Stimulated activated CD4-positive, alpha-beta T cell treated with anti-CD3 and anti-CD28 coated beads, Interleukin-15, amount 100 ng/mL, for 48 hours (primary cell): ENCODE results near the gene ABCC6.
"Not testable (repeated sequence)": the region's sequence is repeated elsewhere in the genome, so short reads cannot be mapped to it uniquely, and the experiment has no call there.

Experiments
- DNase-seq, 2 donors: peaks; one replicate each; pipeline ENCODE4 v3.0.0-alpha.2; 2020; ENCODE audit warnings: low read depth in 2 of 2

Gene ABCC6

GRCh38 chr16:16161319-16161718 is 62.0 kb downstream of the ABCC6 start:
- DNase-seq = no peak

- no peak for DNase-seq
Observed at GRCh38 chr16:16159662-16160061, 63.6 kb downstream of the ABCC6 start.

- no peak for DNase-seq
Observed at GRCh38 chr16:16158741-16159374, 64.4 kb downstream of the ABCC6 start.

GRCh38 chr16:16158082-16158658 is 65.1 kb downstream of the ABCC6 start:
- DNase-seq = no peak

- DNase-seq = no peak
Observed at GRCh38 chr16:16157166-16157565, 66.1 kb downstream of the ABCC6 start.

GRCh38 chr16:16155234-16155633 is 68.1 kb downstream of the ABCC6 start:
- DNase-seq = no peak

GRCh38 chr16:16154281-16154951 is 68.9 kb downstream of the ABCC6 start:
- no peak for DNase-seq

GRCh38 chr16:16153000-16153399 is 70.3 kb downstream of the ABCC6 start:
- DNase-seq = not testable (repeated sequence)

GRCh38 chr16:16151315-16151714 is 72.0 kb downstream of the ABCC6 start:
- DNase-seq = no peak

- DNase-seq = no peak
Observed at GRCh38 chr16:16150878-16151152, 72.5 kb downstream of the ABCC6 start.

GRCh38 chr16:16150117-16150877 is 73.0 kb downstream of the ABCC6 start:
- no peak for DNase-seq

- DNase-seq = no peak
Observed at GRCh38 chr16:16149710-16150116, 73.6 kb downstream of the ABCC6 start.

GRCh38 chr16:16148755-16149154 is 74.5 kb downstream of the ABCC6 start:
- DNase-seq = no peak

GRCh38 chr16:16148000-16148599 is 75.2 kb downstream of the ABCC6 start:
- DNase-seq = not testable (repeated sequence)

- no peak for DNase-seq
Observed at GRCh38 chr16:16147316-16147999, 75.8 kb downstream of the ABCC6 start.

- no peak for DNase-seq
Observed at GRCh38 chr16:16146380-16147315, 76.6 kb downstream of the ABCC6 start.

GRCh38 chr16:16145286-16145685 is 78.0 kb downstream of the ABCC6 start:
- no peak for DNase-seq

GRCh38 chr16:16144416-16144815 is 78.9 kb downstream of the ABCC6 start:
- DNase-seq = no peak

GRCh38 chr16:16143931-16144330 is 79.4 kb downstream of the ABCC6 start:
- DNase-seq = no peak

GRCh38 chr16:16143038-16143763 is 80.1 kb downstream of the ABCC6 start:
- DNase-seq = no peak
